OCI-LY1 (cell line): ENCODE data around the gene CELSR2.

Experiments used
- H2AFZ ChIP-seq: fragments of 200-600 bp; sonication (generic), shearing (Covaris generic); 2 replicates; pipeline ENCODE4 v1.6.0; 2014; ENCODE audit warnings: antibody characterized with exemption, mild to moderate bottlenecking, low read length
- H3F3A ChIP-seq: fragments of 200-600 bp; sonication (generic), shearing (Covaris generic); 2 replicates; pipeline ENCODE4 v1.6.0; 2014; ENCODE audit warnings: mild to moderate bottlenecking, antibody characterized with exemption, low read length, moderate library complexity; ENCODE audit not compliant: insufficient read depth
- H3K27ac ChIP-seq: fragments of 200-600 bp; sonication (generic); 2 replicates; pipeline ENCODE4 v1.5.1; 2014; ENCODE audit warnings: low read length, mixed run types, mild to moderate bottlenecking, low read depth; ENCODE audit not compliant: poor library complexity, severe bottlenecking
- H3K27me3 ChIP-seq: fragments of 200-600 bp; sonication (generic); 2 replicates; pipeline ENCODE4 v1.6.0; 2014; ENCODE audit warnings: antibody characterized with exemption, mild to moderate bottlenecking, low read length, moderate library complexity; ENCODE audit not compliant: insufficient read depth
- H3K36me3 ChIP-seq: fragments of 200-600 bp; sonication (generic); 2 replicates; pipeline ENCODE4 v1.6.1; 2014; ENCODE audit warnings: mild to moderate bottlenecking, antibody characterized with exemption, low read length, moderate library complexity, mixed read lengths; ENCODE audit not compliant: insufficient read depth
- H3K4me1 ChIP-seq: fragments of 200-600 bp; sonication (generic); 2 replicates; pipeline ENCODE4 v1.5.1; 2014; ENCODE audit warnings: mild to moderate bottlenecking, low read length, moderate library complexity; ENCODE audit not compliant: insufficient read depth, severe bottlenecking
- H3K4me2 ChIP-seq: fragments of 200-600 bp; sonication (generic), shearing (Covaris generic); 2 replicates; pipeline ENCODE4 v1.6.1; 2014; ENCODE audit warnings: low read length
- H3K4me3 ChIP-seq: fragments of 200-600 bp; sonication (generic); 2 replicates; pipeline ENCODE4 v1.5.1; 2014; ENCODE audit warnings: low read length, low read depth, mild to moderate bottlenecking, mixed read lengths; ENCODE audit not compliant: poor library complexity, severe bottlenecking
- H3K79me2 ChIP-seq: fragments of 200-600 bp; shearing (Covaris generic); 2 replicates; pipeline ENCODE4 v1.6.1; 2016; ENCODE audit warnings: mixed run types, low read length, mixed read lengths; ENCODE audit not compliant: insufficient read depth
- H3K9ac ChIP-seq: fragments of 200-600 bp; sonication (generic), shearing (Covaris generic); 2 replicates; pipeline ENCODE4 v1.6.1; 2014; ENCODE audit warnings: mild to moderate bottlenecking, low read length, mixed read lengths
- H3K9me2 ChIP-seq: fragments of 200-600 bp; sonication (generic), shearing (Covaris generic); 2 replicates; pipeline ENCODE4 v1.6.1; 2014; ENCODE audit warnings: low read depth, mild to moderate bottlenecking, low read length, mixed read lengths
- H3K9me3 ChIP-seq: fragments of 200-600 bp; shearing (Covaris generic); 2 replicates; pipeline ENCODE4 v1.6.1; 2014; ENCODE audit warnings: low read length, mixed read lengths
- H4K20me1 ChIP-seq: fragments of 200-600 bp; sonication (generic), shearing (Covaris generic); 2 replicates; pipeline ENCODE4 v1.6.0; 2016; ENCODE audit warnings: mild to moderate bottlenecking, low read length; ENCODE audit not compliant: insufficient read depth
- EZH2 ChIP-seq: fragments of 200-600 bp; sonication (generic), shearing (Covaris generic); IDR thresholded peaks from 2 replicates; pipeline ENCODE4 v1.8.0; 2017; ENCODE audit warnings: borderline replicate concordance, mixed run types, mild to moderate bottlenecking, antibody characterized with exemption, low read length, moderate library complexity, mixed read lengths
- TF ChIP-seq, protein P1 (sequence below): fragments of 200-600 bp; sonication (generic), shearing (Covaris generic); IDR thresholded peaks from 2 replicates; pipeline ENCODE4 v1.5.1; 2017; ENCODE audit warnings: mild to moderate bottlenecking, antibody characterized with exemption, low read length, moderate library complexity, mixed read lengths

The CELSR2 gene

GRCh38 chr1:109204484-109204883, 44.9 kb upstream of the CELSR2 start:
- no peak overlapping the region for H3K4me3 ChIP-seq

DNA sequence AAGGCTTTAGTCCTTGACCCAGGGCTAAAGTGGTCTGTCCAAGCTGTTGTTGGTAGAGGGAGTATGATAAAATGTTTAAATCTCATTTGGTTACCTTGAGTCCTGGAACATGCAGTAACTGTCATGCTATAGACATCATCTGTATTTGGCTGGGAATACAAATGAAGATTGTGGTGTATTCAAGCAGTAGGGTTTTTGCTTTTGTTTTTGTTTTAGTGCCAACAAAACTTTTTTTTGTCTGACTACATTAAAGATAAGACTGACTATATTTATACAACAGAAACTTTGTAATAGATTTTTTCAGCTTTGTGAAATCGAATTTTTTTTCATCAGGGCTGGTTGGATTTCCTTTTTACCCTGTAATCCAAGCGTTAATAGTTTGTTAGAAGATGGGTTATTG, 43.0 kb upstream of the CELSR2 start:
- Histone ChIP-seq H3F3A (no peaks in the 10 kb centered on the region), H3K9ac (no peak overlapping the region), H3K36me3 (peaks cover 5% of the 10 kb centered on the region; the same call in 1 of the 2 replicates), H3K4me3 (no peak overlapping the region), H3K27ac (no peak overlapping the region), H3K79me2 (no peaks in the 10 kb centered on the region), H3K4me2 (no peak overlapping the region), H3K4me1 (peaks cover 9% of the 10 kb centered on the region), H3K9me2 (no peaks in the 10 kb centered on the region), H2AFZ (no peak overlapping the region), H3K9me3 (no peaks in the 10 kb centered on the region), H3K27me3 (no peaks in the 10 kb centered on the region), H4K20me1 (no peaks in the 10 kb centered on the region)
- TF ChIP-seq EZH2 = no peak
- TF ChIP-seq, protein P1, sequence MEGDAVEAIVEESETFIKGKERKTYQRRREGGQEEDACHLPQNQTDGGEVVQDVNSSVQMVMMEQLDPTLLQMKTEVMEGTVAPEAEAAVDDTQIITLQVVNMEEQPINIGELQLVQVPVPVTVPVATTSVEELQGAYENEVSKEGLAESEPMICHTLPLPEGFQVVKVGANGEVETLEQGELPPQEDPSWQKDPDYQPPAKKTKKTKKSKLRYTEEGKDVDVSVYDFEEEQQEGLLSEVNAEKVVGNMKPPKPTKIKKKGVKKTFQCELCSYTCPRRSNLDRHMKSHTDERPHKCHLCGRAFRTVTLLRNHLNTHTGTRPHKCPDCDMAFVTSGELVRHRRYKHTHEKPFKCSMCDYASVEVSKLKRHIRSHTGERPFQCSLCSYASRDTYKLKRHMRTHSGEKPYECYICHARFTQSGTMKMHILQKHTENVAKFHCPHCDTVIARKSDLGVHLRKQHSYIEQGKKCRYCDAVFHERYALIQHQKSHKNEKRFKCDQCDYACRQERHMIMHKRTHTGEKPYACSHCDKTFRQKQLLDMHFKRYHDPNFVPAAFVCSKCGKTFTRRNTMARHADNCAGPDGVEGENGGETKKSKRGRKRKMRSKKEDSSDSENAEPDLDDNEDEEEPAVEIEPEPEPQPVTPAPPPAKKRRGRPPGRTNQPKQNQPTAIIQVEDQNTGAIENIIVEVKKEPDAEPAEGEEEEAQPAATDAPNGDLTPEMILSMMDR = no peak

More at GRCh38 chr1:109204484-109204883, 44.9 kb upstream of the CELSR2 start:
- H3K9me2 ChIP-seq = no peaks in the 10 kb centered on the region
- no peaks in the 10 kb centered on the region for H3K27me3 ChIP-seq
- H3F3A ChIP-seq = no peaks in the 10 kb centered on the region
- H3K4me2 ChIP-seq = no peak overlapping the region
- H3K36me3 ChIP-seq = peaks cover 10% of the 10 kb centered on the region; the same call in 1 of the 2 replicates
- H3K27ac ChIP-seq = no peak overlapping the region
- no peaks in the 10 kb centered on the region for H3K79me2 ChIP-seq
- no peaks in the 10 kb centered on the region for H4K20me1 ChIP-seq
- H3K4me1 ChIP-seq = peaks cover 6% of the 10 kb centered on the region
- no peak for TF ChIP-seq EZH2
- TF ChIP-seq, protein P1 = no peak
- H3K9ac ChIP-seq = no peak overlapping the region
- no peaks in the 10 kb centered on the region for H3K9me3 ChIP-seq
- H2AFZ ChIP-seq = no peak overlapping the region

DNA sequence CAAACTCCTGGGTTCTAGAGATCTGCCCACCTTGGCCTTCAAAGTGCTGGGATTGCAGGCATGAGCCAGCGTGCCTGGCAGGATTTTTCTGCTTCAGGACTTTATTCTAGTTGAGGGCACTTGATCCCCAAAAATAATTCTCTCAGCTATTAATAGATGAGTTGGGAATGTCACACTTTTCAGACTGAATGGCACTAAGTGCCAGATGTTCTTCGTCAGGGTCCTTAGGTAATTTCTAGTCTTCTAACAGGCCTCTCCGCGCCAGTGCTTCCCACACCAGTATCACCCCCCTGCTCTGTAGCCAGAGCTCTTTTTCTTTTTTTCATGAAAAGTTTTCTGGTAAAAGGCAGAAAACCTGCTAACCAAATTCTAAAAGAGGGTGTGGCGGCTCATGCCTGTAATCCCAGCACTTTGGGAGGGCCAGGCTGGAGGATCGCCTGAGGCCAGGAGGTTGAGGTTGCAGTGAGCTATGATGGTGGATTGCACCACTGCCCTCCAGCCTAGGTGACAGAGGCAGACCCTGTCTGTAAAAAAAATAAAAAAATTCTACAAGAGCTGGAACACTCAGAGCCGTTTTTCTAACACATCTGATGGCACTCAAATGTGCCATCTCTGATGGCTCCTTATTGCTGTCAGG, 41.8 kb upstream of the CELSR2 start:
- H3K4me2 ChIP-seq = no peak overlapping the region
- no peaks in the 10 kb centered on the region for H3K9me2 ChIP-seq

More for the DNA sequence above, 41.8 kb upstream of the CELSR2 start:
- no peaks in the 10 kb centered on the region for H3K9me3 ChIP-seq
- peaks cover 5% of the 10 kb centered on the region; the same call in 1 of the 2 replicates for H3K36me3 ChIP-seq
- TF ChIP-seq EZH2 = no peak
- TF ChIP-seq, protein P1 = no peak
- no peak overlapping the region for H3K9ac ChIP-seq
- H3K27ac ChIP-seq = no peak overlapping the region
- H3K27me3 ChIP-seq = no peaks in the 10 kb centered on the region
- H3K79me2 ChIP-seq = no peaks in the 10 kb centered on the region
- H3K4me1 ChIP-seq = peaks cover 9% of the 10 kb centered on the region
- H4K20me1 ChIP-seq = no peaks in the 10 kb centered on the region
- H3F3A ChIP-seq = no peaks in the 10 kb centered on the region
- no peak overlapping the region for H2AFZ ChIP-seq
- H3K4me3 ChIP-seq = no peak overlapping the region
